SK-N-SH (cell line): ENCODE measurements around the gene ARFRP1. TPM values are rescaled to one million over a fixed set of nuclear protein-coding genes. Genes with fewer than 3 reads are reported as not detected.

ENCODE experiments used
- CTCF ChIA-PET: fragments of 300-600, 350-600 bp; formaldehyde crosslinking; extraction: SDS; loops from one replicate; lab custom pipeline; 2021; lab: Yijun Ruan, JAX
- POLR2A ChIA-PET: fragments of 350-600 bp; sonication (Branson Sonifier 250); formaldehyde crosslinking; extraction: SDS; loops from one replicate; lab custom pipeline; 2020; ENCODE audit warnings: antibody characterized with exemption, inconsistent platforms; lab: Yijun Ruan, JAX
- DNase-seq: peaks from one replicate; pipeline ENCODE4 v3.0.0; 2012
- H2AFZ ChIP-seq: fragments of 200-600 bp; sonication (generic); 2 replicates; pipeline ENCODE4 v1.8.1; 2016; ENCODE audit warnings: antibody characterized with exemption, mild to moderate bottlenecking, low read depth
- H3F3A ChIP-seq: fragments of 200-600 bp; sonication (generic); replicated peaks from 2 replicates; pipeline ENCODE3; 2016; ENCODE audit warnings: antibody characterized with exemption, mild to moderate bottlenecking; ENCODE audit not compliant: insufficient read depth
- H3K27ac ChIP-seq, 2 experiments: fragments of 200-500 bp in 1 of 2; fragments of 200-600 bp in 1 of 2; sonication (Bioruptor generic) in 1 of 2; sonication (generic), shearing (Covaris generic) in 1 of 2; 2 replicates each; pipeline versions ENCODE4 v1.5.1 to v1.6.1; 2014 to 2016; ENCODE audit warnings: low read depth in 2 of 2, inconsistent platforms in 1 of 2, low read length in 1 of 2, mild to moderate bottlenecking in 1 of 2, mixed read lengths in 1 of 2
- H3K27me3 ChIP-seq: fragments of 200-600 bp; sonication (generic), shearing (Covaris generic); 2 replicates; pipeline ENCODE4 v1.6.1; 2016; ENCODE audit warnings: mixed run types; ENCODE audit not compliant: insufficient read depth
- H3K36me3 ChIP-seq, 2 experiments: fragments of 200-500 bp in 1 of 2; fragments of 200-600 bp in 1 of 2; sonication (Bioruptor generic) in 1 of 2; sonication (generic) in 1 of 2; replicated peaks in 1 of 2; 2 replicates each; pipeline versions ENCODE3 to v1.5.1; 2014 to 2016; ENCODE audit warnings: low read length in 1 of 2, mild to moderate bottlenecking in 1 of 2; ENCODE audit not compliant: insufficient read depth in 2 of 2, control insufficient read depth in 1 of 2
- H3K4me1 ChIP-seq, 2 experiments: fragments of 200-500 bp in 1 of 2; fragments of 200-600 bp in 1 of 2; sonication (Bioruptor generic) in 1 of 2; sonication (generic), shearing (Covaris generic) in 1 of 2; 2 replicates each; pipeline versions ENCODE4 v1.5.1 to v1.6.1; 2014 to 2016; ENCODE audit warnings: low read depth in 1 of 2, low read length in 1 of 2, mixed run types in 1 of 2; ENCODE audit not compliant: insufficient read depth in 2 of 2, control insufficient read depth in 1 of 2
- H3K4me2 ChIP-seq: fragments of 200-600 bp; sonication (generic), shearing (Covaris generic); 2 replicates; pipeline ENCODE4 v1.6.1; 2017; ENCODE audit warnings: mixed run types
- H3K4me3 ChIP-seq, 2 experiments: fragments of 200-500 bp in 1 of 2; fragments of 200-600 bp in 1 of 2; sonication (Bioruptor generic) in 1 of 2; sonication (generic), shearing (Covaris generic) in 1 of 2; 2 replicates each; pipeline versions ENCODE4 v1.5.1 to v1.8.1; 2014 to 2016; ENCODE audit warnings: low read depth in 2 of 2, inconsistent platforms in 1 of 2, low read length in 1 of 2, mild to moderate bottlenecking in 1 of 2, mixed read lengths in 1 of 2, moderate library complexity in 1 of 2
- H3K79me2 ChIP-seq: fragments of 200-600 bp; sonication (generic); 2 replicates; pipeline ENCODE4 v1.8.1; 2017; ENCODE audit warnings: mild to moderate bottlenecking; ENCODE audit not compliant: insufficient read depth
- H3K9ac ChIP-seq: fragments of 200-600 bp; sonication (generic); 2 replicates; pipeline ENCODE4 v1.6.1; 2017; ENCODE audit warnings: mixed run types
- H3K9me2 ChIP-seq: fragments of 200-600 bp; sonication (generic); 2 replicates; pipeline ENCODE4 v1.6.1; 2017; ENCODE audit warnings: mixed run types
- H3K9me3 ChIP-seq: fragments of 200-600 bp; sonication (generic); 2 replicates; pipeline ENCODE4 v1.6.1; 2017; ENCODE audit warnings: mixed run types, mild to moderate bottlenecking, moderate library complexity
- H4K20me1 ChIP-seq: fragments of 200-600 bp; sonication (generic); 2 replicates; pipeline ENCODE4 v1.6.1; 2017; ENCODE audit warnings: mild to moderate bottlenecking, mixed run types; ENCODE audit not compliant: insufficient read depth
- EP300 ChIP-seq, 2 experiments: IDR thresholded peaks; 2 replicates each; pipeline versions ENCODE4 v1.4.0 to v1.6.1; 2012; ENCODE audit warnings: borderline replicate concordance in 1 of 2, low read depth in 1 of 2, low read length in 1 of 2
- FOXM1 ChIP-seq: IDR thresholded peaks from 2 replicates; pipeline ENCODE4 v1.4.0; 2012; ENCODE audit warnings: low read depth, mild to moderate bottlenecking
- JUND ChIP-seq: IDR thresholded peaks from 2 replicates; pipeline ENCODE4 v1.4.0; 2012
- MAX ChIP-seq: IDR thresholded peaks from 2 replicates; pipeline ENCODE4 v1.4.0; 2012; ENCODE audit warnings: low read depth
- MEF2A ChIP-seq: IDR thresholded peaks from 2 replicates; pipeline ENCODE4 v1.4.0; 2012; ENCODE audit warnings: low read depth, borderline replicate concordance
- PBX3 ChIP-seq: IDR thresholded peaks from 2 replicates; pipeline ENCODE4; 2012
- USF1 ChIP-seq: IDR thresholded peaks from 2 replicates; pipeline ENCODE4 v1.4.0; 2012; ENCODE audit warnings: low read depth, borderline replicate concordance
- WGBS: methylation state at CpG from one replicate; pipeline ENCODE4 v1.1.6; 2017; ENCODE audit warnings: low lambda C conversion rate; 5-methylcytosine and 5-hydroxymethylcytosine counted together
- polyA plus RNA-seq, 3 experiments: library from polyadenylated mRNA; depleted of rRNA; stranded (reverse); fragments of >200 nt; gene quantifications; 2 replicates each; pipeline ENCODE4 v1.2.3, GENCODE V29; 2012
- TF ChIP-seq, protein P1 (sequence below): fragments of 150-350 bp; IDR thresholded peaks from 2 replicates; pipeline ENCODE4 v1.6.1; 2016; ENCODE audit warnings: mild to moderate bottlenecking, low read depth, low read length
- TF ChIP-seq, protein P2 (sequence below): IDR thresholded peaks from 2 replicates; pipeline ENCODE4 v1.6.1; 2012; ENCODE audit warnings: mild to moderate bottlenecking, low read depth, low read length, moderate library complexity

Gene ARFRP1
- polyA plus RNA-seq, 1 of the 3 experiments (the other 2 are of a cell fraction), result 72.8 TPM

DNA sequence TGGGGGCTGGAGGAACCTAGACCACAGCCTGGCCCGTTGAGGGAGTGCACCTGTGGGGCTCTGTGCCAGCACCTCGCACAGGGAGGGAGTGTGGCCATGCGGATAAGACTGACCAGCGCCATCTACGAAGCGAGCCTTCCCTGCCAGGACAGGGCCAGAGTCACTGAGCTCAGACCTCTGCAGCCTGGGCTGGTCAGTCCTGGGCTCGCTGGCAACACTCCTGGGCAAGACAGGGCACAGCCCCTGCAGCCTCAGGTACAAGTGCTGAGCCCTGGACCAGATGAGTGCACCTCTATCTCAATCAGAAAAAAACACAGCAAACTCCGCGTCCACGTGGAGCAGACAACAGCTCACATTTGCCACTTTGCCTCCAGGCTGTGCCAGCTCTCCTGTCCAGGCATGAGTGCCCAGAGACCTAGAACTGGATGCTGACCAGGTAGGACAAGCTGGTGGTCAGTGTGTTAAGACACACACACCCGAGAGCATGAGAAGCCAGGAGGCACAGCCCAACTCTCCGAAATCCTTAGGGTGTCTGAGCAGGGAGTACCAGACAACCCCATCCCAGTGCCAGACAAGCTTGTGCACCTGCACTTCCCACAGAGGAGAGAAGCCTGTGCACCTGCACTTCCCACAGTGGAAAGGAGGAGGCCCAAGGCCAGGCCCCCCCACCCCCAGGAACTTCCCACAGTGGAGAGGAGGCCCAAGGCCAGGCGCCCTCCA is 4.9 kb downstream of the ARFRP1 start:
- TF ChIP-seq FOXM1 (no peak), EP300 (IDR thresholded peaks at IDR 0.05; ENCODE audit: borderline replicate concordance in 1 of 2, low read depth in 1 of 2, low read length in 1 of 2) (no peak), JUND (no peak), PBX3 (no peak), USF1 (no peak), MAX (no peak), MEF2A (no peak)
- TF ChIP-seq, protein P1, sequence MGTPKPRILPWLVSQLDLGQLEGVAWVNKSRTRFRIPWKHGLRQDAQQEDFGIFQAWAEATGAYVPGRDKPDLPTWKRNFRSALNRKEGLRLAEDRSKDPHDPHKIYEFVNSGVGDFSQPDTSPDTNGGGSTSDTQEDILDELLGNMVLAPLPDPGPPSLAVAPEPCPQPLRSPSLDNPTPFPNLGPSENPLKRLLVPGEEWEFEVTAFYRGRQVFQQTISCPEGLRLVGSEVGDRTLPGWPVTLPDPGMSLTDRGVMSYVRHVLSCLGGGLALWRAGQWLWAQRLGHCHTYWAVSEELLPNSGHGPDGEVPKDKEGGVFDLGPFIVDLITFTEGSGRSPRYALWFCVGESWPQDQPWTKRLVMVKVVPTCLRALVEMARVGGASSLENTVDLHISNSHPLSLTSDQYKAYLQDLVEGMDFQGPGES, result no peak
- TF ChIP-seq, protein P2, sequence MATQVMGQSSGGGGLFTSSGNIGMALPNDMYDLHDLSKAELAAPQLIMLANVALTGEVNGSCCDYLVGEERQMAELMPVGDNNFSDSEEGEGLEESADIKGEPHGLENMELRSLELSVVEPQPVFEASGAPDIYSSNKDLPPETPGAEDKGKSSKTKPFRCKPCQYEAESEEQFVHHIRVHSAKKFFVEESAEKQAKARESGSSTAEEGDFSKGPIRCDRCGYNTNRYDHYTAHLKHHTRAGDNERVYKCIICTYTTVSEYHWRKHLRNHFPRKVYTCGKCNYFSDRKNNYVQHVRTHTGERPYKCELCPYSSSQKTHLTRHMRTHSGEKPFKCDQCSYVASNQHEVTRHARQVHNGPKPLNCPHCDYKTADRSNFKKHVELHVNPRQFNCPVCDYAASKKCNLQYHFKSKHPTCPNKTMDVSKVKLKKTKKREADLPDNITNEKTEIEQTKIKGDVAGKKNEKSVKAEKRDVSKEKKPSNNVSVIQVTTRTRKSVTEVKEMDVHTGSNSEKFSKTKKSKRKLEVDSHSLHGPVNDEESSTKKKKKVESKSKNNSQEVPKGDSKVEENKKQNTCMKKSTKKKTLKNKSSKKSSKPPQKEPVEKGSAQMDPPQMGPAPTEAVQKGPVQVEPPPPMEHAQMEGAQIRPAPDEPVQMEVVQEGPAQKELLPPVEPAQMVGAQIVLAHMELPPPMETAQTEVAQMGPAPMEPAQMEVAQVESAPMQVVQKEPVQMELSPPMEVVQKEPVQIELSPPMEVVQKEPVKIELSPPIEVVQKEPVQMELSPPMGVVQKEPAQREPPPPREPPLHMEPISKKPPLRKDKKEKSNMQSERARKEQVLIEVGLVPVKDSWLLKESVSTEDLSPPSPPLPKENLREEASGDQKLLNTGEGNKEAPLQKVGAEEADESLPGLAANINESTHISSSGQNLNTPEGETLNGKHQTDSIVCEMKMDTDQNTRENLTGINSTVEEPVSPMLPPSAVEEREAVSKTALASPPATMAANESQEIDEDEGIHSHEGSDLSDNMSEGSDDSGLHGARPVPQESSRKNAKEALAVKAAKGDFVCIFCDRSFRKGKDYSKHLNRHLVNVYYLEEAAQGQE, result no peak
- POLR2A ChIA-PET, result interaction anchor here (1.2 kb wide), 1 partner anchor 162 kb away, joined by 3 read pairs; the partner anchor contains the start of gene TPD52L2
- no peaks in the 10 kb centered on the region for H4K20me1 ChIP-seq
- peaks cover 21% of the 10 kb centered on the region in 2 experiments; a peak in 3 of 4 replicates for H3K4me1 ChIP-seq
- DNase-seq, result peak; percentile 14
- H3K27ac ChIP-seq, result no peak overlapping the region; a peak in 1 of 4 replicates
- 85% methylated on average over 7 of the region's 13 CpGs for WGBS
- H3K9ac ChIP-seq, result no peak overlapping the region
- no peaks in the 10 kb centered on the region for H3K9me3 ChIP-seq
- no peaks in the 10 kb centered on the region for H3K9me2 ChIP-seq
- peaks cover 19 to 25% of the 10 kb centered on the region in 2 experiments for H3K36me3 ChIP-seq
- CTCF ChIA-PET, result interaction anchor here (1.0 kb wide), 1 partner anchor 271 kb away, joined by 4 read pairs; no protein-coding TSS in a partner anchor
- no peaks in the 10 kb centered on the region for H3F3A ChIP-seq
- H3K4me3 ChIP-seq, result no peak overlapping the region
- no peaks in the 10 kb centered on the region for H3K27me3 ChIP-seq
- H3K4me2 ChIP-seq, result no peak overlapping the region
- peaks cover 32% of the 10 kb centered on the region for H3K79me2 ChIP-seq
- no peak overlapping the region for H2AFZ ChIP-seq
